Activated naive CD8-positive, alpha-beta T cell treated with anti-CD3 and anti-CD28 coated beads, Interleukin-2, amount 10 ng/mL, durations not matched to agents 7 days and 5 days (primary cell): ENCODE results near the gene AHCY. TPM values are rescaled to one million over a fixed set of nuclear protein-coding genes. Genes with fewer than 3 reads are reported as not detected.
"Not testable (repeated sequence)": the region's sequence is repeated elsewhere in the genome, so short reads cannot be mapped to it uniquely, and the experiment has no call there.

ENCODE experiments used
- ATAC-seq: fragments of 150-1000 bp; cut with Tn5 transposase; one replicate; pipeline ENCODE4 v1.10.0; 2021; ENCODE audit warnings: low read depth, moderate library complexity
- POLR2A ChIA-PET: fragments of 350-600 bp; sonication (Branson Sonifier 250); formaldehyde crosslinking; loops from one replicate; lab custom pipeline; 2021; ENCODE audit warnings: antibody characterized with exemption; lab: Charles Lee
- DNase-seq: peaks from one replicate; pipeline ENCODE4 v3.0.0; 2021
- H3K27ac Mint-ChIP-seq: one replicate; pipeline ENCODE4 v1.8.0; 2022; ENCODE audit warnings: mild to moderate bottlenecking, mixed read lengths
- H3K27me3 Mint-ChIP-seq: one replicate; pipeline ENCODE4 v1.8.0; 2022; ENCODE audit warnings: mild to moderate bottlenecking, moderate library complexity, mixed read lengths
- H3K36me3 Mint-ChIP-seq: one replicate; pipeline ENCODE4 v1.8.0; 2021; ENCODE audit warnings: mild to moderate bottlenecking, mixed read lengths
- H3K4me1 Mint-ChIP-seq: one replicate; pipeline ENCODE4 v1.8.0; 2021; ENCODE audit warnings: mixed read lengths
- H3K4me3 Mint-ChIP-seq: one replicate; pipeline ENCODE4 v1.8.0; 2022; ENCODE audit warnings: mild to moderate bottlenecking, moderate library complexity, mixed read lengths
- H3K9me3 Mint-ChIP-seq: one replicate; pipeline ENCODE4 v1.8.0; 2021; ENCODE audit warnings: mixed read lengths
- total RNA-seq, 2 experiments: library from RNA; stranded (reverse); gene quantifications; one replicate each; pipeline ENCODE4 v1.2.3, GENCODE V29; 2021

AHCY gene
- 10 to 100 TPM; 51.8 to 55.0 TPM for total RNA-seq

DNA sequence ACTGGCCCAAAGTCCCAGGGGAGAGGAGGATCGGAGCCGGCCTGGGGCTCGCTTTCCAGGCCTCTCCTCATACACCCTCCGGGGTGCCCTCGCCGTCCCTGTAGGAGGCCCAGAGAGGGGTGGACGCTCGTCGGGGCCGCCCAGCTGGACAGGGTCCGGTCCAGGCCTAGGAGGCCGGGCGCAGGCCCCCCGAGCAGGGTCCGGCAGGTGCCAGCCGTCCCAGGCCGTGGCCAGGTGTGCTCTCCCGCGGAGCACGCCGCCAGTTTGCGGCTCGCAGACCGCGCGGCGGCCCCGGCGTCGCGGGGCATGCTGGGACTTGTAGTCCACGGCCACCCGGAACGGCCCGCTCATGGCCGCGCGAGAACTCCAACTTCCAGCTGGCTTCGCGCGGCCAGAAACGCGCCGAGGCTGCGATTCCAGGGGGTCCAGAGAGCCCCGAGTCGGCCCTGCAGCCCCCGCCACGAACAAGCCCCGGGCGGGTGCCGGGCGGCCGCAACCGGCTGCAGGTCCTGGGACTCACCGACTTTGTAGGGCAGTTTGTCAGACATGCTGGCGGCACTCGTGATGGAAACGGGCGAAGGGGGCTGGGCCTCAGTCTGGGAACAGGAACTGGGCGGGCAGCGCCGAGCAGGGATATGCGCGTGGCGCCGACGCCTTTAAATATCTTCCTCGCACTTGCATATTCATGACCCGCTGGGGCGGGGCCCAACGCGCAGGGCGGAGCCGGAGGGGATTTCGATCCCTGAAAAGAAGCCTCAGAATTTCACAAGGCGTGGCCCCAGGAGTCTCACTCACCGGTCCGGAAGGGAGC lies at the start of gene AHCY:
Gene AHCY (minus strand): TSS at position 633 of the 811 bp plus-strand sequence. CDS start 85 bp downstream, at position 548.
- Mint-ChIP-seq H3K27me3 (peaks cover 6% of the 10 kb centered on the region), H3K4me1 (peaks cover 20% of the 10 kb centered on the region)
- POLR2A ChIA-PET = interaction anchor here (1.2 to 2.6 kb wide), 5 partner anchors 10 to 213 kb away, joined by 3 to 16 read pairs (median 6); partner anchors contain the start of genes DYNLRB1 and ITCH

DNA sequence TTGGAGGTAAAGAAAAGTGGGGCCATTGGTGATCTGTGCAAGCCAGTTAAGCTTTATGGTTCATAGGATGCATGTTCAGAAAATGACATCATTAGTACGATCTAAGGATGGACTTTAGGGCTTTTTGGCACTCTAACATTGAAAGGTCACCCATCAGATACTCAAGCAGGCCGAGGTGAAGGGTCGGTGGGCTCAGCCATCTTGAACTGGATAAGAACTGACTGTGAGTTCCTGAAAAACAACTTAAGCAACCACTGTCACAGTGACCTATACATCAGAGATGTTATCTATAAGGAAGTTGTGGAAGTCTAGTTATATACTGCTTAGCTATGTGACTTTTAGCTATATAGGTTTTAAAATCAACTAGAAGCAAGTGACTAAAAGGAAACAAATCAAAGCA lies 46.9 kb upstream of the AHCY start:
- Mint-ChIP-seq H3K4me1 (peaks cover 8% of the 10 kb centered on the region), H3K36me3 (no peaks in the 10 kb centered on the region), H3K4me3 (no peak overlapping the region), H3K27me3 (no peaks in the 10 kb centered on the region), H3K9me3 (peaks cover 3% of the 10 kb centered on the region), H3K27ac (no peak overlapping the region)
- POLR2A ChIA-PET = interaction anchor here (1.1 kb wide), 1 partner anchor 13 kb away, joined by 5 read pairs; the partner anchor contains the start of gene ITCH
- no peak for DNase-seq
- no peak for ATAC-seq

More for the DNA sequence above, at the start of gene AHCY:
- DNase-seq (peak; percentile 95), ATAC-seq (peak; percentile 96)
- H3K36me3 Mint-ChIP-seq = no peaks in the 10 kb centered on the region
- H3K4me3 Mint-ChIP-seq = peak within 1 kb of the TSS; percentile 92
- no peaks in the 10 kb centered on the region for H3K9me3 Mint-ChIP-seq
- peak within 1 kb of the TSS; percentile 88 for H3K27ac Mint-ChIP-seq

DNA sequence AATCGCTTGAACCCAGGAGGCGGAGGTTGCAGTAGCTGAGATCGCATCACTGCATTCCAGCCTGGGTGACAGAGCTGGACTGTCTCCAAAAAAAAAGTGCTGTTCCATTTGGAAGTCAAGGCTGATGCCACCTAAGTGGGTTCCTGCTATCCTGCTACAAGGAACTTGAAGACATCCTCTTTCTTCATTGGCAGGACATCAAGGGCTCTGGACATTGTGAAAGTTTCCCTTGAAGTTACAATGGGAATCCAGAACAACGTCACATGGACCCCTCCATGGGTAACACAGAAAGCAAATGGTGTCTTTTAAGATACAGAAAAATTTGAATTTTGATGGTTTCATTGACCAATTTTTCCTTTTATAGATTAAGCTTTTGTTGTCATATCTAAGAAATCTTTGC lies 44.4 kb upstream of the AHCY start:
- peaks cover 3% of the 10 kb centered on the region for H3K9me3 Mint-ChIP-seq
- no peaks in the 10 kb centered on the region for H3K36me3 Mint-ChIP-seq
- H3K4me3 Mint-ChIP-seq = no peak overlapping the region
- H3K4me1 Mint-ChIP-seq = peaks cover 8% of the 10 kb centered on the region
- H3K27me3 Mint-ChIP-seq = no peaks in the 10 kb centered on the region
- no peak for ATAC-seq
- DNase-seq = no peak
- H3K27ac Mint-ChIP-seq = no peak overlapping the region
- POLR2A ChIA-PET = interaction anchor here (0.6 kb wide), 1 partner anchor 15 kb away, joined by 3 read pairs; the partner anchor contains the start of gene ITCH

DNA sequence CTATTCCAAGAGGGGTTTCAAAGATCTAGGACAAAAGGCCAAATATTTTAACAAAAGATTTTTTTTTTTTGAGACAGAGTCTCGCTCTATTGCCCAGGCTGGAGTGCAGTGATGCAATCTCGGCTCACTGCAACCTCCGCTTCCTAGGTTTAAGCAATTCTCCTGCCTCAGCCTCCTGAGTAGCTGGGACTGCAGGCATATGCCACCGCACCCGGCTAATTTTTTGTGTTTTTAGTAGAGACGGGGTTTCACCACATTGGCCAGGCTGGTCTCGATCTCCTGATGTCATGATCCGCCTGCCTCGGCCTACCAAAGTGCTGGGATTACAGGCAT lies 43.3 kb upstream of the AHCY start:
- H3K27me3 Mint-ChIP-seq, DNase-seq, H3K9me3 Mint-ChIP-seq, H3K36me3 Mint-ChIP-seq, H3K4me3 Mint-ChIP-seq, POLR2A ChIA-PET, H3K4me1 Mint-ChIP-seq, ATAC-seq, H3K27ac Mint-ChIP-seq: not testable (repeated sequence)

DNA sequence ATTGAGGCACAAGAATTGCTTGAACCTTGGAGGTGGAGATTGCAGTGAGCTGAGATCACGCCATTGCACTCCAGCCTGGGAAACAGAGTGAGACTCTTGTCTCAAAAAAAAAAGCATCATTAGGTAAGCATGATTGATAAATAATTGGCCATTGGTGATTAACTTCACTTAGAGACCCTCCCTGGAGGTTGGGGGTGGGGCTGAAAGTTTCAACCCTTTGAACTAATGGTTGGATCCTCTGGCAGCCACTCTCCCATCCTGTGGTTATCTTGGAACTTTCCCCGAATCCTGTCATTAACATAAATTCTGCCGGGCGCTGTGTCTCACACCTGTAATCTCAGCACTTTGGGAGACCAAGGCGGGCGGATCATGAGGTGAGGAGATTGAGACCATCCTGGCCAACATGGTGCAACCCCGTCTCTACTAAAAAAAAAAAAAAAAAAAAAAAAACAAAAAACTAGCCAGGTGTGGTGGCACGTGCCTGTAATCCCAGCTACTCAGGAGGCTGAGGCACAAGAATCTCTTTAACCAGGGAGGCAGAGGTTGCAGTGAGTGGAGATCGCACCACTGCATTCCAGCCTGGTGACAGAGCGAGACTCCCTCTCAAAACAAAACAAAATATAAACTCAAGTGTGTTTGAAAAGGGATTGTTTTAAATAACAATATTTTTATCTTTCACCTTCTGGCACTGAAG lies 42.8 kb upstream of the AHCY start:
- POLR2A ChIA-PET, H3K36me3 Mint-ChIP-seq, H3K27me3 Mint-ChIP-seq, H3K27ac Mint-ChIP-seq, H3K4me1 Mint-ChIP-seq, H3K9me3 Mint-ChIP-seq, ATAC-seq, DNase-seq, H3K4me3 Mint-ChIP-seq: not testable (repeated sequence)

DNA sequence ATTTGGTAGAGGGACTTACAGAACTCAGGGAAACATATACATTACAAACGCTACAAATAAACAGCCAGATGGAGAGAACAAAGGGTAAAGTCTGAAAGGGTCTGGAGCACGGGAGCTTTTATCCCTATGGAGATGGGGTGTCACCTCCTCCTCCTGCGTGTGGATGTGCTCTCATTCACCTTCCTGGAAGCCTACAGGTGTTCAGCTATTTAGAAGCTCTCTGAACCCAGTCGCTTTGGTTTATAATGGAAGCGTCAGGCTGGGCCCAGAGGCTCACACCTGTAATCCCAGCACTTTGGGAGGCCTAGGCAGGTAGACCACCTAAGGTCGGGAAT lies 42.2 kb upstream of the AHCY start:
- no peaks in the 10 kb centered on the region for H3K9me3 Mint-ChIP-seq
- POLR2A ChIA-PET = no interaction called here

DNA sequence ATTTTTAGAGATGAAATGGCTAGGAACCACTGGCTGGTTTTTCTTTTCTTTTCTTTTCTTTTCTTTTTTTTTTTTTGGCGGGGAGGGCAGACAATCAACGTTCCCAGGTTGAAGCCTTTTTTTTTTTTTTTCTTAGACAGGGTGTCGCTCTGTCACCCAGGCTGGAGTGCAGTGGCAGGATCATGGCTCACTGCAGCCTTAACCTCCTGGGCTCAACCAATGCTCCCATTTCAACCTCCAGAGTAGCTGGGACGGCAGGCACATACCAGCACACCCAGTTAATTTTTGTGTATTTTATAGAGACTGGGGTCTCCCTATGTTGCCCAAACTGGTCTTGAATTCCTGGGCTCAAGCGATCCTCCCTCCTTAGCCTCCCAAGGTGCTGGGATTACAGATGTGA lies 41.1 kb upstream of the AHCY start:
- DNase-seq (no peak), ATAC-seq (no peak)
- Mint-ChIP-seq H3K27ac (no peak overlapping the region), H3K27me3 (no peaks in the 10 kb centered on the region), H3K9me3 (no peaks in the 10 kb centered on the region), H3K4me3 (no peak overlapping the region), H3K36me3 (no peaks in the 10 kb centered on the region), H3K4me1 (no peaks in the 10 kb centered on the region)
- POLR2A ChIA-PET = no interaction called here

More for the DNA sequence above, 42.2 kb upstream of the AHCY start:
- no peak overlapping the region for H3K27ac Mint-ChIP-seq
- H3K36me3 Mint-ChIP-seq = no peaks in the 10 kb centered on the region
- peaks cover 5% of the 10 kb centered on the region for H3K4me1 Mint-ChIP-seq
- DNase-seq = no peak
- no peaks in the 10 kb centered on the region for H3K27me3 Mint-ChIP-seq
- no peak for ATAC-seq
- no peak overlapping the region for H3K4me3 Mint-ChIP-seq

DNA sequence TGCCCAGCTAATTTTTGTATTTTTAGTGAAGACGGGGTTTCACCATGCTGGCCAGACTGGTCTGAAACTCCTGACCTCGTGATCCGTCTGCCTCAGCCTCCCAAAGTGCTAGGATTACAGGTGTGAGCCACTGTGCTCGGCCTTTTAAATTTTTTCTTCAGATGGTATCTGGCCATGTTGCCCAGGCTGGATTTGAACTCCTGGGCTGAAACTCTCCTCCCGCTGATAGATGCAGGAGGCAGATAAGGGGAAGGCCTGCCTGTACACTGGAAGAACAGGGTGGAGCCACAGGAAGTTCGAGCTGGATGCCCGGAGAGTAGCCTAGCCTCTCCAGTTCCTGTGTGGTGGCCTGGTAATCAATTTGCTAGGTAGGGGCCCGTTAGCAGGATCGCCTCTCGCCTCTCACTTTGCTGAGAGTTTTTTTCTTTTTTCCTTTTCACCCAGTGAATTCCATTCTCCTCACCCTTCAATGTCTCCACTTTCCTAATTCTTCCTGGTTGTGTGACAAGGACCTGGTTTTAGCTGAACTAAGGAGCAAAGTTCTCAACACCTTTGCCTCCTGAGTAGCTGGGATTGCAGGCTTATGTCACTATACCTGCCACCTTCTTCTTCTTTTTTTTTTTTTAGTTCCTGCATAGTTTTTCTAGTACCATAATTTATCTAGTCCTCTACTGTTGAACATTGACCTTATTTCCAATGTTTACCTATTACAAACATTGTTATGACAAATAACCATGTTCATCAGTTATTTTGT lies 40.5 kb upstream of the AHCY start:
- no peak overlapping the region for H3K4me3 Mint-ChIP-seq
- POLR2A ChIA-PET = no interaction called here

DNA sequence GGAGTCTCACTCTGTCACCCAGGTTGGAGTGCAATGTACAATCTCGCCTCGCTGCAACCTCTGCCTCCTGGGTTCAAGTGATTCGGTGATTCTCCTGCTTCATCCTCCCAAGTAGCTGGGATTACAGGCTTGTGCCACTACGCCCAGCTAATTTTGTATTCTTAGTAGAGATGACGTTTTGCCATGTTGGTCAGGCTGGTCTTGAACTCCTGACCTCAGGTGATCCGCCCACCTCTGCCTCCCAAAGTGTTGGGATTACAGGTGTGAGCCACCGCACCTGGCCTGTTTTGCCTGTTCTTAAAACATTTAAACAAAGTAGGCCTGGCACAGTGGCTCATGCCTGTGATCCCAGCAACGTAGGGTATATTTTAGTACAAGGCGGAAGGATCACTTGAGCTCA lies 38.0 kb upstream of the AHCY start:
- POLR2A ChIA-PET = interaction anchor here (0.6 kb wide), 1 partner anchor 1064 kb away, joined by 5 read pairs; no protein-coding TSS in a partner anchor
- not testable (repeated sequence) for DNase-seq, H3K4me3 Mint-ChIP-seq, H3K36me3 Mint-ChIP-seq, ATAC-seq, H3K9me3 Mint-ChIP-seq, H3K27me3 Mint-ChIP-seq, H3K4me1 Mint-ChIP-seq, H3K27ac Mint-ChIP-seq

More for the DNA sequence above, 40.5 kb upstream of the AHCY start:
- Mint-ChIP-seq H3K27me3 (no peaks in the 10 kb centered on the region), H3K4me1 (no peaks in the 10 kb centered on the region), H3K27ac (no peak overlapping the region), H3K36me3 (no peaks in the 10 kb centered on the region), H3K9me3 (no peaks in the 10 kb centered on the region)
- no peak for ATAC-seq
- DNase-seq = no peak

DNA sequence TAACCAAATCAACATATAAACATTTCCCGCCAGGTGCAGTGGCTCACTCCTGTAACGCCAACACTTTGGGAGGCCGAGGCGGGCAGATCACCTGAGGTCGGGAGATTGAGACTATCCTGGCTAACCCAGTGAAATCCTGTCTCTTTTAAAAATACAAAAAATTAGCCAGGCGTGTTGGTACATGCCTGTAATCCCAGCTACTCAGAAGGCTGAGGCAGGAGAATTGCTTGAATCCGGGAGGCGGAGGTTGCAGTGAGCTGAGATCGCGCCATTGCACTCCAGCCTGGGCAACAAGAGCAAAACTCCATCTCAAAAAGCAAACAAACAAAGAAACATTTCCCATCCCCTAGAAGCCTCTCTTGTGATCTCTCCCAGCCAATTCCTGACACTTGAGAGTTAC lies 37.6 kb upstream of the AHCY start:
- not testable (repeated sequence) for DNase-seq, H3K36me3 Mint-ChIP-seq, ATAC-seq, H3K4me1 Mint-ChIP-seq, H3K9me3 Mint-ChIP-seq, H3K27me3 Mint-ChIP-seq, H3K27ac Mint-ChIP-seq, H3K4me3 Mint-ChIP-seq
- POLR2A ChIA-PET = interaction anchor here (0.6 kb wide), 1 partner anchor 1064 kb away, joined by 5 read pairs; no protein-coding TSS in a partner anchor

DNA sequence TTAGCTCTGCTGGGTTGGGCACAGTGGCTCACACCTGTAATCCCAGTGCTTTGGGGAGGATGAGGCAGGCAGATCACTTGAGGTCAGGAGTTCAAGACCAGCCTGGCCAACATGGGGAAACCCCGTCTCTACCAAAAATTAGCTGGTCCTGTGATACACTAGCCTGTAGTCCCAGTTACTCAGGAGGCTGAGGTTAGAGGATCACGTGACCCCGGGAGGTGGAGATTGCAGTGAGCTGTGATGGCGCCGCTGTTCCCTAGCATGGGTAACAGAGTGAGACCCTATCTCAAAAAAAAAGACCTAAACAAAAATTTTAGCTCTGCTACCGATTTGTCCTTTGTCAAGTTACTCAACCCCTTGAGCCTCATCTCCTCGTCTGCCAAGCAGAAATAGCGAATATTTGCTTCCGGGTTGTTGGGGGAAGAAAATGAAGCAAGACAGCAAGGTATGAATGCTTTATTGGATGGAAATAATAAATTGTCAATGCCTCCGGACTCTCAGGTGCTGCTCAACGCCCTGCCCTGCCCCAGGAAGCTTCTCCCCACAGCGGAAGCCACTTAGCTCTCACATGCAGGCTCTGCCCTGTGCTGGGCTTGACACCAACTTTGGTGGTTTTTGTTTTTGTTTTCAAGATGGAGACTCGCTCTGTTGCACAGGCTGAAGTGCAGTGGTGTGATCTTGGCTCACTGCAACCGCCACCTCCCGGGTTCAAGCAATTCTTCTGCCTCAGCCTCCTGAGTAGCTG lies 35.0 kb upstream of the AHCY start:
- Mint-ChIP-seq H3K4me3 (no peak overlapping the region), H3K27me3 (no peaks in the 10 kb centered on the region), H3K36me3 (no peaks in the 10 kb centered on the region), H3K4me1 (peaks cover 4% of the 10 kb centered on the region), H3K27ac (no peak overlapping the region), H3K9me3 (no peaks in the 10 kb centered on the region)
- no peak for DNase-seq
- ATAC-seq = no peak
- POLR2A ChIA-PET = interaction anchor here (0.7 kb wide), 1 partner anchor 25 kb away, joined by 3 read pairs; no protein-coding TSS in a partner anchor

DNA sequence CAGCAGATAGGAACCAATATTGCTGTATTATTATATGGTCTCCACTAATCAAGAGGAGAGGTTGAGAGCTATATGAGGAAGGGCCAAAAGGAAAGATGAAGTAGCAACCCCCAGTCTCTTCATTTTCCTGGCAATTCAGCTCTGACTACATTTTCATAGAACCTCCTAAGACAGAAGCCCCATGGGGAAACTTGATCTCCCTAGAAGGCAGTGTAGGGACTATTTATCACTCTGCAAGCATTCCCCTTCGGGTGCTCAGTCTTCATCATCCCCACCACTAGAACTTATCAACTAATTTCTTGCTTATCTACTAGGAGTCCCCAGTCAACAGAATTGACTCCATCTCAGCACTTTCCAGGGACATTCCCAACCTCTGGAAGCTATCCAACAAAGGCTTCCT lies 34.4 kb upstream of the AHCY start:
- ATAC-seq (no peak), DNase-seq (no peak)
- no peak overlapping the region for H3K27ac Mint-ChIP-seq
- no peak overlapping the region for H3K4me3 Mint-ChIP-seq
- no peaks in the 10 kb centered on the region for H3K9me3 Mint-ChIP-seq
- H3K4me1 Mint-ChIP-seq = peaks cover 4% of the 10 kb centered on the region
- H3K27me3 Mint-ChIP-seq = no peaks in the 10 kb centered on the region
- H3K36me3 Mint-ChIP-seq = no peaks in the 10 kb centered on the region
- POLR2A ChIA-PET = interaction anchor here (0.7 kb wide), 1 partner anchor 26 kb away, joined by 3 read pairs; no protein-coding TSS in a partner anchor
